HG02759 (cell line): ENCODE measurements around the gene HSPA1A.

Experiments used
- ATAC-seq: cut with Tn5 transposase; IDR thresholded peaks from one replicate; pipeline ENCODE4 v1.9.1; 2021; ENCODE audit warnings: mild to moderate bottlenecking, moderate library complexity; ENCODE audit not compliant: unreplicated experiment

Gene HSPA1A

DNA sequence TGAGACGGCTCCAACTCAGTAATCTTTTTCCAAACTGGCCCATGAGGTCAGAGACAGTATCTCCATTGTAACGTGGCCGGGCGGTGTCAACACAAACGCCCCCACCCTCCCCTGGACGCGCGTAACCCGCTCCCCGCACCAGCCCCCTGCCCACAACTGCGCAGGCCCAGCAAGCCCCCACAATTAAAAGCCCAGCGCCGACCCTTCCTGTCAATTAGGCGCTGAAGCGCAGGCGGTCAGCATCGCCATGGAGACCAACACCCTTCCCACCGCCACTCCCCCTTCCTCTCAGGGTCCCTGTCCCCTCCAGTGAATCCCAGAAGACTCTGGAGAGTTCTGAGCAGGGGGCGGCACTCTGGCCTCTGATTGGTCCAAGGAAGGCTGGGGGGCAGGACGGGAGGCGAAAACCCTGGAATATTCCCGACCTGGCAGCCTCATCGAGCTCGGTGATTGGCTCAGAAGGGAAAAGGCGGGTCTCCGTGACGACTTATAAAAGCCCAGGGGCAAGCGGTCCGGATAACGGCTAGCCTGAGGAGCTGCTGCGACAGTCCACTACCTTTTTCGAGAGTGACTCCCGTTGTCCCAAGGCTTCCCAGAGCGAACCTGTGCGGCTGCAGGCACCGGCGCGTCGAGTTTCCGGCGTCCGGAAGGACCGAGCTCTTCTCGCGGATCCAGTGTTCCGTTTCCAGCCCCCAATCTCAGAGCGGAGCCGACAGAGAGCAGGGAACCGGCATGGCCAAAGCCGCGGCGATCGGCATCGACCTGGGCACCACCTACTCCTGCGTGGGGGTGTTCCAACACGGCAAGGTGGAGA, at the start of gene HSPA1A, which contains the start of gene HSPA1L:
TSS of gene HSPA1A (plus strand) at position 519 of the 814 bp plus-strand sequence. CDS start at position 733, 214 bp downstream.
TSS of gene HSPA1L (minus strand) at position 259 of the 814 bp plus-strand sequence. CDS start 3,311 bp downstream, outside the sequence.
- ATAC-seq = peak; percentile 41

DNA sequence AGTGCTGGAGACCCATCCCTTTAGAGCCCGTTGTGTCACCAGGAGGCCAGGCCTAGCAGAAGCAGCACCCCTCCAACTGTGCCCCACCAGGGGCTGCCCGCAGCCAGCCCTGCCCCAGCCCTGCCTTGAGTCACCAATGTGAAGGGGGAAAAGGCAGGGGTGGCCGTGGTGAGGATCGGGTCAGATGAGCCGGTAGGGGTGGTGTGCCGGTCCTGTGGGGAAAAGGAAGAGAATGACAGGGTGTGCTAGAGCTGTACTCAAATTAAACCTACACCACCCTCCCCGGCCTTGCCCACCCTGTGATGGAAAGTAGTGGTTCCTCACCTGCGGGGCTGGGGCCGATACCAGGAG, 49.8 kb upstream of the HSPA1A start:
- no peak for ATAC-seq

DNA sequence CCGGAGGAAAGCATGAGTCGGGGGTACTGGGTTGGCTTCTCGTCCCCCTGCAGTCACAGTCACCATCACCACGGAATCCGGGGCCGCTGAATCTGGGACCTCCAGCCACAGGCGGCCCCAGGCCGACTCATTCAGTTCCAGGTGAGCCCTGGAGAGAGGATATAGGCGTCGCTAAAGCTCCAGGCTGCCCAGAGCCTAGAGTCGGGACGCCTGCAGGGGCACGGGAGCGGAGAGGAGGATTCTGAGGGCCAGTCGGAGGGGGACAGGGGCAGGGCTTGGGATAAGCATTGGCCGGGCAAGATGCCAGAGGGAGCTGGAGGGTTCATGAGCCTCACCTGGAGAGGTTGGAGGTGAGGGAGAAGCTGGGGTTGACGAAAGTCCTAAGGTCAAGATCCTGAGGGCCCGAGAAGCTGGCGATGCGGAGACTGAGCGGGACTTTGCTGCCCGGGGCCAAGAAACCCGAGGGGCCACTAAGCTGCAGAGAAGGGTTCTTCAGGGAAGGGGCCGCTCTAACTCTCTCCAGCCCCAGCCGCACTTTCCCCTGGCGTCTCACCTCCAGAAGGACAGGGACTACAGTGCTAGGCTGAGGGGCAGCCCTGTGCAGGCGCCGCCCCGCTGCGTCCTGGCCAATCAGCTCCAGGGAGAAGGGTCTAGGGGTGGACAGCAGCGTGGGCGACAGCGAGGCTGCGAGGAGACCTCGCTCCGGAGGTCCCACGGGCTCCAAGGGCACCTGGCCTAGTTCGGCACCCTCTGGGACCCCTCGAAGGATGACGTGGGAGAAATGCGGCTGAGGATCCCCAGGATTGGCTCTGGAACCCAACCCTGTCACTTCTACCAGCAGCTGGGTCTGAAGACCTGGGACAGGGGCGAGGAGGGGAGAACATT, 49.2 kb upstream of the HSPA1A start:
- no peak for ATAC-seq

DNA sequence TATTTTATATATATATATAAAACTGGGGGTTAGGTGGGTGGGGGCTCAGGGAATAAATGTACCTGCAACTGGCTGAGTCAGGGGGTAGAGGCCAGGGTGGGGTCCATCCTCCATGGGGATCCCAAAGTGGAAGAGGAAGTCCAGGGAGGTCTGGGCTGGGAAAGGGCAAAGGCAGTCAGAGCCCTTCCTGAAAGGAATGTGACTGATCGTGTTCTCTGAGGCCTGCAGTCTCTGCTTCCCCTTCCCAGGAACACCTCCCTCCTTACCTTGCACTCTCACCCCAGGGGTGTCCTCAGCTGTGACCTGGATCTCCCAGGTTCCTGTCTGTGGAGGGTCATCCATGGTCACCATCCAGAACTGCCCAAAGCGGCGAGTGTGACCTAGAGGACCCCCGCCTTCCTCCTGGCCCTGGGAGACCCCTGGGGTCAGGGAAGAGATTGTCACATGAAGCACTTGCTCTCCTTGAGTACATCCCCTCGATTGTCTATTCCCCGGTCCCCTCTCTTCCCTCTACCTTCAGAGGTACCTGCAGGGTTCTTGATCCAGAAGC, 48.2 kb upstream of the HSPA1A start:
- no peak for ATAC-seq

DNA sequence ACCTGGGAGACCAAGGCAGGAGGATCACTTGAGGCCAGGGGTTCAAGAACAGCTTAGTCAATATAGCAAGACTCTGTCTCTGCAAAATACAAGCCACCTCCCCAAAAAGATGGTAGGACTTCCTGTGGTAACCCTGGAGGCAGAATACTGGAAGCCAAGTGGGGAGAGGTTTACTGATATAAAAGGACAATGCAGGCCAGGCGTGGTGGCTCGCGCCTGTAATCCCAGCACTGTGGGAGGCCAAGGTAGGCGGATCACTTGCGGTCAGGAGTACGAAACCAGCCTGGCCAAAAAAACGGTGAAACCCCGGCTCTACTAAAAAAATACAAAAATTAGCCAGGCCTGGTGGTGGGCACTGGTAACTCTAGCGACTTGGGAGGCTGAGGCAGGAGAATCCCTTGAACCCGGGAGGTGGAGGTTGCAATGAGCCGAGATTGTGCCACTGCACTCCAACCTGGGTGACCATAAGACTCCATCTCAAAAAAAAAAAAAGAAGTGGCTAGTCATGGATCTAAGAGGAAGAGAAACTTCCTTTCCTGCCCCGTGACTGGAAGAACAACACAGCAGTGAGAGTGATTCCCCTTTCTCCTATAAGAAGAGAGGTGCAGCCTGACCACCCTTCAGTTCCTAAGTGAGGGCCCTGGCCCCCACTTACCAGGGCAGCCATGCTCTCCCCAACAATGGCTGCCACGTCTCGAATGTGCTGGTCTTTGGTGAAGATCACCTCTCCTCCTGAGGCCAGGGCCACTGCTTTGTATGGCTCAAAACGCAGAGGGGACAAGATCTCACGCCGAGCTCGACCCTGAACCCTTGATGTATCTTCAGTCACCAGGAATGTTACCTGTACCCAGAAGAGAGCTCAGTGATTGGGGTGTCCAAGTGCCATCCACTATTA, 46.7 kb upstream of the HSPA1A start:
- no peak for ATAC-seq

DNA sequence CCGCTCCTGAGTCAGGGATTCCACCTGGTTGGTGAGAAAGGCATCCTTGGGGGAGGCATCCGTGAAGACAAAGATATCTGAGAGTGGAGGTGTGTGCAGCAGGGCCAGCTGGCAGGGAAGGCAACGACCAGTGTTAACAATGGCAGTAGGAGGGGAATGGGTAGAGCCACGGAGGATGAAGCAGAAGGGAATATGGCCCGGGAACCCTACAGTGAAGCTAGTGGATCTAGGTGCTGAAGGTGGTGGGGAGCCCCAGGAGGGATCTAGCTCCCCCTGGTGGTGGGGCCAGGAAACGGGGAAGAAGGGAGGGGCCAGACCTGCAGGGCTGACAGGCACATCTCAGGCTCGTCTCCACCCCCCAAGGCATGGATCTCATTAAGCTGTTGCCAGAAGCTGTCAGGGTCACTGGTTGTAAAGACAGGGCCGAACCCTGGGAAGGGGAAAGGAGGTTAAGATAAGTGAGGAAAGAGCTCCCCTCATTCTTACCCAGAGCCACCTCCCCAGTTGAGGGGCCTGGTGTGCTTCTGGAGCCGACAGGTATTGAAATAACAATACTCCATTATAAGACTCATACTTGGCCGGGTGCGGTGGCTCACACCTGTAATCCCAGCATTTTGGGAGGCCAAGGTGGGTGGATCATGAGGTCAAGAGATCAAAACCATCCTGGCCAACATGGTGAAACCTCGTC, 45.5 kb upstream of the HSPA1A start:
- ATAC-seq = no peak

DNA sequence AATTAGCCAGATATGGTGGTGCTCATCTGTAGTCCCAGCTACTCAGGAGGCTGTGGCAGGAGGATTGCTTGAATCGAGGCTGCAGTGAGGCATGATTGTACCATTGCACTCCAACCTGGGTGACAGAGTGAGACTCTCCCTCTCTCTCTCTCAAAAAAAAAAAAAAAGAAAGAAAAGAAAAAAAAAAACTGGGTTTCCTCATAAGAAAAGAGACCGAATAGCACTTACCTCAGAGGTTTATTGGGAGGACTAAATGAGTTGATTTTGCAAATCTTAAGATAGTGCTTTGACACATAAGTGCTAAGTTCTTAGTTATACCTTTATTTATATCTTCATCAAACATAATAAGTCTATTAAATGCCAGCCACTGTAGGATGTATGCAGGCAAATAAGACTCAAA, 44.5 kb upstream of the HSPA1A start:
- no peak for ATAC-seq

DNA sequence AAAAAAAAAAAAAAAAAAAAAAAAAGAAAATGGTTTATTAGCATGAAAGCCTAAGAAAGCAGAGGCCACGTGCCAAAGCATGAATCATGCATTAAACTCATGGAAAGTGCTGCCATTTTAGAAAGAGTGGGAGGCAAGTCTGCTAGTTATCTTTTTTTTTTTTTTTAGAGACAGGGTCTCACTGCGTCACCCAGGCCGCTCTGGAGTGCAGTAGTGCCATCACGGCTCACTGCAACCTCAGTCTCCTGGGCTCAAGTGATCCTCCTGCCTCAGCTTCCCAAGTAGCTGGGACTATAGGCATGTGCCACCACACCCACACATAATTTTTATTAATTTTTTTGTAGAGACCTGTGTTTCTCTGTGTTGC, 43.4 kb upstream of the HSPA1A start:
- no peak for ATAC-seq

DNA sequence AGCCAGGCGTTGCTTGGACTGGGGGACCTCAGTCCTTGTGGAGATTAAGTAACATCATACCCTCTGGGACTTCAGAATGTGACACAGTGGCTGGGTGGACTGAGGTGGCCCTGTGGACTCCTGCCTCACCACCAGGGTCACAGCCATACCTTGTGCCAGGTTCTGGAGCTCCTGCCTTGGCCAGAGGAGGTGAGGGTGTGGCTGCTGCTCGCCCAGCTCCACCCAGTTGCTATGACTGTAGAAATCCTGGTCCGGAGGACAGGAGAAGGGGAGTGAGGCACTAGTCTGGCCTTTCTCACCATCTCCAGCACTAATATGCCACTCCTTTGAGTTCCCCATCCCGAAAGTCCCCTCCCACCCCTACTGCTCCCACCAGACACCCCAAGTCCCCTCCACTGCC, 40.2 kb upstream of the HSPA1A start:
- ATAC-seq = no peak

DNA sequence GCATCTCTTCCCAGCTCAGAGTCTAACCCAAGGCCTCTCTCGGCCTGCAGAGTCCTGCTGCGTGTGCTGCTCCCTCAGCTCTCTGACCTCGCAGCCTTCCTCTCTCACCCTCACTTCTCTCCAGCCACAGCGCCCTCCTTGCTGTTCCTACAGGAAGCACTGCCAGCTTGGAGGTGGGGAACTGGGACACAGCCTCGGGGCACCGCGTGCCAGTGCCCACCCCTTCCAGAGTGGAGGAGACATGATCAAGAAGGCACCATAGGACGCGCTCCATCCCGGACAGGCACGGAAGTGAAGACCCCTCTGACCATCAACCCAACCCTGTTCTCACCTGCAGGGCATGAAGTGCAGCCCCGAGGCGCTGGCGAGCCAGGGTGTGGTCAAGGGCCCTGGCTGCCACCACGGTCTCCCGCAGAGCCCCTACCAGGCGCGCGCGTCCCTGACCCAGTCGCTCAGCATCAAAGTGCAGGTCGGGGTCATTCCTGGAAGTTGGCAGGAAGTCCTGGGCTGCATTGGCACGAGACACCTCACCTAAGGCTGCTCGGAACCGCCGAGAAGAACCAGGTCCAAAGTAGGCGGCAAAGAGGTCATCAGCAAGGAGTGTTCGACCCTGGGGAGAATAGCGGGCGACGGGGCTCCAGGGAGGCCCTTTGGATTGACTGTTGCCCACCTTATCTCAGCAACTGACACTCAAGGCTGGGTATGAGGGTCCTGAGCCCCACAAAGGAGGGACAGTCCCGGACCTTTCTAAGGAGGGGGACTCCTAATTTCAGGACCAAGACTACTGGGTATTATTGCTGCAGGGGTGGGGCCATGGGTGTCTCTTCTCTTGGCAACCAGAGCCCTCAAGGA, 39.5 kb upstream of the HSPA1A start:
- ATAC-seq = no peak

DNA sequence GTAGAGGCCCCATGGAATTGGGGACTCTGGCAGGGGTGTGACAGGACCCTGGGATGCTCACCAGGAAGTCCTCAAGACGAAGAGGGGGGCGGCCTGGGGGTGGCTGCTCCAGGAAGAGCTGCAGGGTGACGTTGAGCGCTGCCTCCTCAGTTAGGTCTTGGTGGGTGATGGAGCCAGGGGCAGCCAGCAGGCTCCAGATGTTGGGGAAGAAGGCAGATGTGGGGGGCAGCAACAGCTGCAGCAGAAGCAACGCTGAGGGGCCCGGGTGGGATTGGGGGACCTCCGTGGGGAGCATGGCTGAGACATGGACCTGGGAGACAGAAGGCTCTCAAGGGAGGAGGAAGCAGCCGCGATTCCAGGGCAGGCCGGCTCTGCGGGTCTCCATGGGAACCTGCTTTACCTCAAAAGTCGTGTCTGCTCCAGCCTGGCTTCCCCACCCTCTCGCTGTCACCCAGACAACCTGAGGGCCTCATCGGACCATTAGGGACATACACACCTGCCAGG, 38.8 kb upstream of the HSPA1A start:
- no peak for ATAC-seq

DNA sequence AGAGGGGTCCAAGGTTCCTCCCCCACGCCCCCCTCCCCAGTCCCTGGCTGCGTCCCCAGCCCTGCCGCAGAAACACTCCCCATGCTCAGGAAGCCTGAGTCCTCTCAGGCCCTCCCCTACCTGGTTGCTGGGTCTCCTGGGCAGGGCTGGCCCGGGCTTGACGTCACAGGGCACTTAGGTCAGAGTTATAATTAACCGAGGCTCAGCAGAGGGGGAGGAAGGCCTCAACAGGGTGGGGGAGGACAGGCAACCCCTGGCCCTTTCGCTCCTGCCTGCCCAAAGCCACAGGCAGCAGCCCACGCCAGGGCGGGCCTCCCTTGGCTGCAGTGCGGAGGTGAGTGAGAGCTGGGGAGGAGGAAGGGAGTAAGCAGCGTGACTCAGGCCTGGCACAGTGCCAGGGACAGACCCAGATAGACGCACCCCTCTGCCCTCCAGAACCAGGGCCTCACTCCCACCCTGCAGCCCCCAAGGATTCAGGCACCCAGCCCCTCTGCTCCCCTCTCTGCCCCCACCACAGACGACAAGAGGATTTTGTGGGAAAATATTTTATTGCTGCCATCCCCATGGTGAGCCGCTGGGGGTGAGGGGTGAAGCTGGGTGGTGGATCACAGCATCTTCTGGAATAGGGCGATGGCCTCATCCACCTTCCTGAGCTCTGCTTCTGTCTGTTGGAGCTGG, 38.2 kb upstream of the HSPA1A start, which contains the start of gene VWA7:
TSS of gene VWA7 (minus strand) at position 340 of the 678 bp plus-strand sequence. CDS start 549 bp downstream, outside the sequence.
- ATAC-seq = peak; percentile 79

DNA sequence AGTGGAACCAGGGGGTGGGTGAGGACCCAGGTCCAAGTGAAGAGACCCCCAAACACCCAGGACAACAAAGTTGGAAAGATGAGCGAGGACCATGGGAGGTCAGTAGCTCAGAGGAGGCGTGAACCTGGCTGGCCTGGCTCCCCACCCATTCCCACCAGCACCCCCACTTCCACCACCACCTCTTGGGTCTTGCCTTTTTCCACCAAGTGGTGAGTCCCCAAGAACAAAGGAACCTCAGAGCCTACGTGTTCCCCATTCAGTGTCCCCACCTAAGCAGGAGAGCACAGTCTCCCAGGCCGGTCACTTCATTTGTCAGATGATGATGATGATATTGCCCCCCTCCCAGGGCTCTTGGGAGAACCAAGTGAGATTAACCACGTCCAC, 37.7 kb upstream of the HSPA1A start:
- ATAC-seq = no peak

DNA sequence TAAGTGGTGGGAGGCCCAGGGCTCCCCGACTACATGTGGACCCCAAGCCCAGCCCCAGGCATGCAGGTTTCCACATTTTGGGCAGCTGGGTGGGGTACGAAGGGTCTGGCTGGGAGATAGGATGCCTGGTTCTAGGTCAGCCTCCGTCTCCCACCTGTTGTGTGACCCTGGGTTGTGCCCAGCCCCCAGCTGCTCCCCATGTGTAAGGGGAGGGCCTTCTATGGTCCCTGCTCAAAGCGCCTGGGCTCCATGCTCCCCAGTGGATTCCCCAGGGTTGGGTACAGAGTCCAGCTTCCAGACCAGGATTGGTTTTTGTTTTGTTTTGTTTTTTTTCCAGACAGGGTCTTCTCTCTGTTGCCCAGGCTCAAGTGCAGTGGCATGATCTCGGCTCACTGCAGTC, 37.1 kb upstream of the HSPA1A start:
- ATAC-seq = no peak

DNA sequence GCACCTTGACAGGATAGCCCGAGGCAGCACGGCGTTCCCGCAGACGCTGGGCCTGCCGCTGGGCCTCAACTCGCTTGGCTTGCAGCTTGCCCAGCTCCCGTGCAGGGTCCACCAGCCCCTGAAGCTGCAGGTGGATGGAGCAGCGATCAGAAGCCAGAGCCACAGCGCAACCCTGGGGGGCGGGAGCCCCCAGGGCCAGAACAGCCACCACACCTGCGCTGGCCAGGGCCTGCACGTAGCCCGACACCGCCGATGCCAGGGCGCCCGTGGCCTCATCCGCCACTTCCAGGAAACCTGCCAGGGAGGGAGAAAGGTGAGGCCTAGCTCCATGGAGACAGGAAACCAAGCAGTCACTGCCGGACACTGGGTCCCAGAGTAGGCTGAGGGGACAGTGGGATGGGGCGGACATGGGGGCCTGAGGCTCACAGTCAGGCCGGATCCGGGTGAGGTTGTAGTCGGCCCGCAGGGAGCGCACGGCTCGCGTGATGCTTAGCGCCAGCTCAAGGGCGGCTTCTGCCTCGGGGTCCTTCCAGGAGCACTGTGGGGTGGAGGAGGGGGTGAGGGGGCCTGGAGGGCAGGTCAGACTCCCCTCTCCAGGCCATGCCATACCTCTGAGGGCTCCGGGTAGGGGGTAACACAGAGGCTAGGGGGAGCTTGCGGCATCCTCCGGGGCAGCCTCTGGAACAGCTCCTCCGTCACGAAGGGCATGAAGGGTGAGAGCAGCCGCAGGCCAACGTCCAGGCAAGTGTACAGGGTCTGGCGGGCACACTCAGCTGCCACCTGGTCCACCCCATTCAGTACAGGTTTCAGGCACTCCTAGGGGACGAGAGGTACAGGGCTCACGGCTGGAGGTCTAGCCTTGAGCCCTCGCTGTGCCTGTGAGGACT, 36.1 kb upstream of the HSPA1A start:
- no peak for ATAC-seq

DNA sequence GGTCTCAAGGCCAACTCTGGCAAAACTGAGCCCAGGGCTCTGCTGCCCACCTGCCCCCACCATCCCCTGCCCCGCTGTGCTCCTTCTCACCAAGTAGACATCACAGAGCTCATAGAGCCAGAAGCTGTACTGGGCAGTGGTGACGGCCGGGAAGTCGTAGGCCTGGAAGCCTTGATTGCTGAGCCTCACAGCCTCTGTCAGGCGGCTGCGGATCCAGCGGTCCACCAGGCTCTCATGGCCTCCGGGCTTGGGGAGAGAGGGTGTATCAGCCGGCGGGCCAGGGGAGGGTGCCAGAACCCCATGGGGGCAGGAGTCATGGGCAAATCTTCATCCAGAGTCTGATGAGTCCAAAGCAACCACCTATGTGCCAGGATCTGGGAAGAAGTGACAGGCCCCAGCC, 35.4 kb upstream of the HSPA1A start:
- no peak for ATAC-seq

DNA sequence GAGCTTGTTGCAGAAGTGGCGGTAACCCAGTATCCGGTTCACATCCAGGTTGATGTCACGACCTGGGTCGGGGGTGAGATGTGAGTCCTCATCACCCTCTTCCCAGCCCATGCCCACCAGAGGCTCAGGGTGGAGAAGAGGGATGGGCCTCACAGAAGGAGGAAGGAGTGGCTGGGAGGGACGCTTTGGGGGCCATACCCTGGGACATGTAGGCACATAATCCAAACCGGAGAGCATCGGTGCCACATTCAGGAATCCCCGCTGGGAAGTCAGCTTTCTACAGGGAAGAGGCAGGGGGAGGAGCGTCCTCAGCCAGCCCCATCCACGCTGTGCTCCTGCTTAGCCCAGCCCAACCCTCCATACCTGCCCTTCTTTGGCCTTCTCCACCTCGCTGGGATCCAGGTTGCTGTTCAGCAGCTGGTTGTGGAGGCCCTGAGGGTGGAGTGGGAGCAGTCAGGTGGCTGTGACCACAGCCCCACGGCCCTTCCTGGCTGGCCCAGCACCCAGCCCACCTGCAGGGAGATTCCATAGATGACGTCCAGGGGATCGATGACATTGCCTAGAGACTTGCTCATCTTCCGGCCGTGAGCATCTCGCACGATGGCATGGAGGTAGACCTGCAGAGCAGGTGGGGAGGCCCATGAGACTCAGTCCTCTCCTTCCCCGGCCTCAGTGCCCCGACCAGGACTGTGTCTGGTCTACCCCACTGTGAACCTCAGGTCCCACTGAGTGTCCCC, 34.7 kb upstream of the HSPA1A start:
- ATAC-seq = no peak
